Mesothelial cell of epicardium (in vitro differentiated cells): ENCODE results near the gene NAPEPLD. TPM values are rescaled to one million over a fixed set of nuclear protein-coding genes. Genes with fewer than 3 reads are reported as not detected.

Experiments used
- DNase-seq, 2 experiments: peaks; one replicate each; pipeline ENCODE4 v3.0.0; 2021; ENCODE audit warnings: low spot score in 2 of 2; ENCODE audit not compliant: unreplicated experiment in 2 of 2
- H3K27ac Mint-ChIP-seq: 2 replicates; pipeline ENCODE4 v1.8.0; 2021; ENCODE audit warnings: mixed read lengths
- H3K27me3 Mint-ChIP-seq: 2 replicates; pipeline ENCODE4 v1.8.0; 2021; ENCODE audit warnings: low read depth, mixed read lengths
- H3K36me3 Mint-ChIP-seq: 2 replicates; pipeline ENCODE4 v1.8.0; 2021; ENCODE audit warnings: mixed read lengths
- H3K4me1 Mint-ChIP-seq: 2 replicates; pipeline ENCODE4 v1.8.0; 2021; ENCODE audit warnings: mixed read lengths
- H3K4me3 Mint-ChIP-seq: 2 replicates; pipeline ENCODE4 v1.8.0; 2021; ENCODE audit warnings: mild to moderate bottlenecking, moderate library complexity, mixed read lengths
- H3K9me3 Mint-ChIP-seq: 2 replicates; pipeline ENCODE4 v1.8.0; 2021; ENCODE audit warnings: mixed read lengths
- total RNA-seq: library from RNA; stranded (reverse); gene quantifications from 3 replicates; pipeline ENCODE4 v1.2.1, GENCODE V29; 2021
- TF ChIP-seq, protein P1 (sequence below): fragments of 200-600 bp; sonication (generic); IDR thresholded peaks from one replicate; pipeline ENCODE4 v1.5.0; 2021; ENCODE audit warnings: antibody characterized with exemption; ENCODE audit not compliant: unreplicated experiment

Gene NAPEPLD
- total RNA-seq, 1 donor from 2014 or later: 17.5 TPM

DNA sequence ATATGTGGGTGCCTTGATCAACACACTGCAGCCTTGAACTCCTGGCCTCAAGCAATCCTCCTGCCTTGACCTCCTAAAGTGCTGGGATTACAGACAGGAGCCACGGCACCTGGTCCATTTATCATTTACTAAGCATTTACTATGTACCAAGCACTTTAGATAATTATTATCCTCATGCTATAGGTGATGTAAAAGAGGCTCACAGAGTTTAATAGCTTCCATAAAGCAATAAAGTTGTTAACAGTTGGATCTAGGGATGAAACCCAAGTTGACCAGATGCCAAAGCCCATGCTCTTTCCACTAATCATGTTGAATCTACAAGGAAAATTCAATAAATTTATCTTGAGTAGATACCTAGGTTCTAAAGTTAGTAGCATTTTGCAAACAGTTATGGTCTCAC, 5.0 kb downstream of the NAPEPLD start:
- no peak for DNase-seq
- H3K4me1 Mint-ChIP-seq: peaks cover 37% of the 10 kb centered on the region
- no peak overlapping the region for H3K27ac Mint-ChIP-seq
- H3K27me3 Mint-ChIP-seq: no peaks in the 10 kb centered on the region
- no peak overlapping the region for H3K4me3 Mint-ChIP-seq
- peaks cover 6% of the 10 kb centered on the region for H3K9me3 Mint-ChIP-seq
- TF ChIP-seq, protein P1, sequence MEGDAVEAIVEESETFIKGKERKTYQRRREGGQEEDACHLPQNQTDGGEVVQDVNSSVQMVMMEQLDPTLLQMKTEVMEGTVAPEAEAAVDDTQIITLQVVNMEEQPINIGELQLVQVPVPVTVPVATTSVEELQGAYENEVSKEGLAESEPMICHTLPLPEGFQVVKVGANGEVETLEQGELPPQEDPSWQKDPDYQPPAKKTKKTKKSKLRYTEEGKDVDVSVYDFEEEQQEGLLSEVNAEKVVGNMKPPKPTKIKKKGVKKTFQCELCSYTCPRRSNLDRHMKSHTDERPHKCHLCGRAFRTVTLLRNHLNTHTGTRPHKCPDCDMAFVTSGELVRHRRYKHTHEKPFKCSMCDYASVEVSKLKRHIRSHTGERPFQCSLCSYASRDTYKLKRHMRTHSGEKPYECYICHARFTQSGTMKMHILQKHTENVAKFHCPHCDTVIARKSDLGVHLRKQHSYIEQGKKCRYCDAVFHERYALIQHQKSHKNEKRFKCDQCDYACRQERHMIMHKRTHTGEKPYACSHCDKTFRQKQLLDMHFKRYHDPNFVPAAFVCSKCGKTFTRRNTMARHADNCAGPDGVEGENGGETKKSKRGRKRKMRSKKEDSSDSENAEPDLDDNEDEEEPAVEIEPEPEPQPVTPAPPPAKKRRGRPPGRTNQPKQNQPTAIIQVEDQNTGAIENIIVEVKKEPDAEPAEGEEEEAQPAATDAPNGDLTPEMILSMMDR: no peak
- peaks cover 11% of the 10 kb centered on the region for H3K36me3 Mint-ChIP-seq

DNA sequence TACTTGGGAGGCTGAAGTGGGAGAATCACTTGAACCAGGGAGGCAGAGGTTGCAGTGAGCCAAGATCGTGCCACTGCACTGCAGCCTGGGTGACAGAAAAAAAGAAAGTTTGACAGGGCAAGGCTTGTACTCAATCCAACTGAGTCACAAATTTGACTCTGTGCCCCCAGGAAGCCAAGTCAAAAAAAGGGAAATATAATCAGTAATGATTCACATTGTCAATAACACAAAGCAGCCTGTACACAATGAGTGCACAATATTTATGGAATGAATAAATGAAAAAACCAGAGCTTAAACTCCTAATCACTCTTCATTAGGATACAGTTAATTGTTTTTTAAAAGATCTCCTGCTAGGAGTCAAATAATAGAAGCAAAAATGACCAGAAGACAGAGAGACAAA, 6.4 kb downstream of the NAPEPLD start:
- Mint-ChIP-seq H3K9me3 (peaks cover 6% of the 10 kb centered on the region), H3K4me3 (no peak overlapping the region), H3K27ac (no peak overlapping the region), H3K36me3 (peaks cover 13% of the 10 kb centered on the region), H3K27me3 (no peaks in the 10 kb centered on the region), H3K4me1 (peaks cover 28% of the 10 kb centered on the region)
- TF ChIP-seq, protein P1: no peak
- DNase-seq: no peak

DNA sequence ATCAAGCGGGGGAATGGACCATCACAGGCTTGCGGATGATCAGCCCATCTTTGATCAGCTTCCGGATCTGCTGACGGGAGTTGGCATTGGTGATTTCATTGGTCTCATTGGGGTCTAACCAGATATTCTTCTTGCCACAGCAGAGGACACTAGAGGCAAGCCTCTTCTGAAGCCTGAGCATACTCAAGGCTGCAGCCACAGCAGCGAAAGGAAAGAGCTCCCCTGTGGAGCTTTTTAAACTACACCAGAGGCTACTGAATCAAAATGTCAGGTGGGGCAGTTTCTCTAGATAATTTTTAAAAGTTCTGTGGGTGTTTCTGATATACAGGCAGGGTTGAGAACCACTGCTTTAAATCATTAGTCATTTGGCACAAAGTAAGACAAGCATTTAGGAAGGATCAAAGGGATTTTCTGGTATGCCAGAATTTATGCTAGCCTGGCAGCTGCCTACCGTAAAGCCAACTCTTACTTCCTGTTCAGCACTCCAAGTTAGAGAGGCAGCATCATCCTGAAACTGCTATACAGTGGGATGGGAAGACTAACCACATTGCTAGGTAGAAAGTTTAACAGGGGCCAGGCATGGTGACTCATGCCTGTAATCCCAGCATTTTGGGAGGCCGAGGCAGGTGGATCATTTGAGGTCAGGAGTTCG, 7.0 kb downstream of the NAPEPLD start:
- TF ChIP-seq, protein P1: no peak
- H3K4me3 Mint-ChIP-seq: no peak overlapping the region
- H3K27me3 Mint-ChIP-seq: no peaks in the 10 kb centered on the region
- H3K27ac Mint-ChIP-seq: no peak overlapping the region
- peaks cover 6% of the 10 kb centered on the region for H3K9me3 Mint-ChIP-seq
- peaks cover 13% of the 10 kb centered on the region for H3K36me3 Mint-ChIP-seq
- peaks cover 22% of the 10 kb centered on the region for H3K4me1 Mint-ChIP-seq
- DNase-seq: no peak

DNA sequence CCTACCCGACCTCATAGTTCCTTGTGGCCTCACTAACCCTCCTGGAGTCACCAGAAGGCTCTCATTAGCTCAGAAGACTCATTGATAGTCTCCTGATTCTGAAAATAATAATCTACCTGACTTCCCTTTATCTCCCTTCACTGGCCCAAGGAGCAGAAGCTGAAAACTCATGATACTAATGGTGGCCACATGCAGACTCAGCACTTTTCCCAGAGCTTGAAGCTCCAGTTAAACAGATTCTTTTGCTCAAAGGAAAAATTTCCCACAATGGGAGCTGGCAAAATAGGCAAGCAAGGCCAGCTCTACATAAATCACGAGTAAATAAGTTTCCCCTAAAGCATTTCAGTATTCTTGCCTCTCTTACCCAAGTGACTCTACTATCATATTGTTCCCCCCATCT, 8.2 kb downstream of the NAPEPLD start:
- Mint-ChIP-seq H3K36me3 (peaks cover 13% of the 10 kb centered on the region), H3K9me3 (peaks cover 6% of the 10 kb centered on the region), H3K27me3 (no peaks in the 10 kb centered on the region), H3K27ac (no peak overlapping the region), H3K4me3 (no peak overlapping the region), H3K4me1 (peaks cover 11% of the 10 kb centered on the region)
- no peak for DNase-seq
- TF ChIP-seq, protein P1: no peak

DNA sequence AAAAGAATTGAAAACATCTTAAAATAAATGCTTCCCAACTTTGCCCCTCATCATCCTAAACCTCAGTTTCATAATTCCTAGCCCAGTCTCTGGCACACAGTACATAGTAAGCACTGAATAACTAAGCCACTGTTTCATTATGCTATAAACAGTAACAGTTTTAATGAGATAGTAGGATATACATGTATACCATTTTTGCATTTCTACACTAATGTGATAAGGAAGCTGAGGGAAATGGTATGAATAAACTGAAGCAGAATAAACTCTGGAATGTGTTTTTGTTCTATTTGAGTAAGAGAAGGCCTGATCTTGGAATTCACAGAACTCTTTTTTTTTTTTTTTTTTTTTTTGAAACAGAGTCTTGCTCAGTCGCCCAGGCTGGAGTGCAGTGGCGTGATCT, 8.8 kb downstream of the NAPEPLD start:
- H3K4me1 Mint-ChIP-seq: peaks cover 10% of the 10 kb centered on the region
- no peak for DNase-seq
- TF ChIP-seq, protein P1: no peak
- no peaks in the 10 kb centered on the region for H3K27me3 Mint-ChIP-seq
- H3K36me3 Mint-ChIP-seq: peaks cover 13% of the 10 kb centered on the region
- peaks cover 6% of the 10 kb centered on the region for H3K9me3 Mint-ChIP-seq
- no peak overlapping the region for H3K4me3 Mint-ChIP-seq
- H3K27ac Mint-ChIP-seq: no peak overlapping the region
